HG03108 (cell line): ENCODE results near the gene NELL1.
"Not testable (repeated sequence)": the region's sequence is repeated elsewhere in the genome, so short reads cannot be mapped to it uniquely, and the experiment has no call there.

Source experiments
- ATAC-seq: cut with Tn5 transposase; IDR thresholded peaks from one replicate; pipeline ENCODE4 v1.9.1; 2021; ENCODE audit warnings: moderate library complexity; ENCODE audit not compliant: unreplicated experiment

NELL1 gene

GRCh38 chr11:20762116-20762844 is 92.9 kb downstream of the NELL1 start:
- no peak for ATAC-seq

GRCh38 chr11:20762980-20763379 is 93.6 kb downstream of the NELL1 start:
- ATAC-seq: no peak

GRCh38 chr11:20770414-20770946 is 101.1 kb downstream of the NELL1 start:
- no peak for ATAC-seq

- ATAC-seq: no peak
Observed at GRCh38 chr11:20771026-20771425, 101.6 kb downstream of the NELL1 start.

GRCh38 chr11:20771681-20772080 is 102.3 kb downstream of the NELL1 start:
- ATAC-seq: no peak

- ATAC-seq: no peak
Observed at GRCh38 chr11:20775331-20775730, 105.9 kb downstream of the NELL1 start.

GRCh38 chr11:20782775-20783174 is 113.4 kb downstream of the NELL1 start:
- ATAC-seq: no peak

GRCh38 chr11:20783220-20783619 is 113.8 kb downstream of the NELL1 start:
- ATAC-seq: no peak

GRCh38 chr11:20790622-20791021 is 121.2 kb downstream of the NELL1 start:
- no peak for ATAC-seq

GRCh38 chr11:20795005-20795404 is 125.6 kb downstream of the NELL1 start:
- ATAC-seq: no peak

GRCh38 chr11:20808328-20808727 is 138.9 kb downstream of the NELL1 start:
- ATAC-seq: no peak

- ATAC-seq: no peak
Observed at GRCh38 chr11:20821046-20821445, 151.7 kb downstream of the NELL1 start.

GRCh38 chr11:20821470-20821869 is 152.1 kb downstream of the NELL1 start:
- ATAC-seq: no peak

- ATAC-seq: no peak
Observed at GRCh38 chr11:20824773-20825172, 155.4 kb downstream of the NELL1 start.

- ATAC-seq: no peak
Observed at GRCh38 chr11:20835561-20835960, 166.2 kb downstream of the NELL1 start.

GRCh38 chr11:20839231-20839630 is 169.8 kb downstream of the NELL1 start:
- ATAC-seq: no peak

- no peak for ATAC-seq
Observed at GRCh38 chr11:20840341-20840740, 171.0 kb downstream of the NELL1 start.

- ATAC-seq: no peak
Observed at GRCh38 chr11:20844216-20844615, 174.8 kb downstream of the NELL1 start.

GRCh38 chr11:20844630-20845029 is 175.2 kb downstream of the NELL1 start:
- ATAC-seq: no peak

- no peak for ATAC-seq
Observed at GRCh38 chr11:20854215-20854955, 185.0 kb downstream of the NELL1 start.

GRCh38 chr11:20861322-20861721 is 191.9 kb downstream of the NELL1 start:
- ATAC-seq: no peak

GRCh38 chr11:20862263-20862662 is 192.9 kb downstream of the NELL1 start:
- not testable (repeated sequence) for ATAC-seq
